Mesenchymal stem cell (in vitro differentiated cells and primary cell): Measurements from ENCODE around the gene CMPK1.

Source experiments
- DNase-seq: peaks from one replicate; pipeline ENCODE4 v3.0.0-alpha.2; 2013
- H2AFZ ChIP-seq: one replicate; pipeline ENCODE4 v1.6.1; 2013; ENCODE audit warnings: low read depth, mild to moderate bottlenecking, control low read depth, inconsistent platforms, low read length, moderate library complexity
- H2AK5ac ChIP-seq: 2 replicates; pipeline ENCODE4 v1.6.1; 2013; ENCODE audit warnings: low read length, moderate library complexity, mild to moderate bottlenecking, inconsistent platforms; ENCODE audit not compliant: severe bottlenecking
- H2BK120ac ChIP-seq: one replicate; pipeline ENCODE4 v1.6.1; 2013; ENCODE audit warnings: low read depth, mild to moderate bottlenecking, inconsistent platforms, low read length, moderate library complexity
- H2BK12ac ChIP-seq, 2 experiments: one replicate each; pipeline ENCODE4 v1.6.1; 2013; ENCODE audit warnings: inconsistent platforms in 2 of 2, low read length in 2 of 2, mild to moderate bottlenecking in 2 of 2, moderate library complexity in 2 of 2, control low read depth in 1 of 2
- H2BK15ac ChIP-seq: one replicate; pipeline ENCODE4 v1.6.1; 2013; ENCODE audit warnings: mild to moderate bottlenecking, low read depth, inconsistent platforms; ENCODE audit not compliant: poor library complexity, severe bottlenecking
- H2BK5ac ChIP-seq: 2 replicates; pipeline ENCODE4 v1.6.1; 2013; ENCODE audit warnings: low read depth, mild to moderate bottlenecking, low read length, control low read depth, inconsistent platforms; ENCODE audit not compliant: poor library complexity, severe bottlenecking
- H3K14ac ChIP-seq, 2 experiments: one replicate each; pipeline ENCODE4 v1.6.1; 2013; ENCODE audit warnings: inconsistent platforms in 2 of 2, low read length in 2 of 2, control low read depth in 1 of 2, mild to moderate bottlenecking in 1 of 2, moderate library complexity in 1 of 2
- H3K18ac ChIP-seq, 2 experiments: one replicate each; pipeline ENCODE4 v1.6.1; 2013; ENCODE audit warnings: inconsistent platforms in 2 of 2, low read length in 2 of 2, control low read depth in 1 of 2, low read depth in 1 of 2, mild to moderate bottlenecking in 1 of 2
- H3K23ac ChIP-seq, 2 experiments: one replicate each; pipeline ENCODE4 v1.6.1; 2013; ENCODE audit warnings: inconsistent platforms in 2 of 2, low read length in 2 of 2, mild to moderate bottlenecking in 2 of 2, moderate library complexity in 2 of 2, control low read depth in 1 of 2
- H3K27ac ChIP-seq: 2 replicates; pipeline ENCODE4 v1.5.1; 2013; ENCODE audit warnings: mild to moderate bottlenecking, moderate library complexity, low read length, control low read depth, inconsistent platforms; ENCODE audit not compliant: poor library complexity, severe bottlenecking
- H3K27me3 ChIP-seq, 2 experiments: 2 replicates each; pipeline versions ENCODE4 v1.6.1 to v1.7.0; 2013; ENCODE audit warnings: low read length in 2 of 2, mild to moderate bottlenecking in 2 of 2, moderate library complexity in 2 of 2, control low read depth in 1 of 2, inconsistent platforms in 1 of 2; ENCODE audit not compliant: control insufficient read depth in 1 of 2, insufficient read depth in 1 of 2
- H3K36me3 ChIP-seq, 2 experiments: 2 replicates each; pipeline versions ENCODE4 v1.6.1 to v1.7.0; 2013; ENCODE audit warnings: low read length in 2 of 2, control low read depth in 1 of 2, inconsistent platforms in 1 of 2, low read depth in 1 of 2, mild to moderate bottlenecking in 1 of 2; ENCODE audit not compliant: insufficient read depth in 2 of 2, control insufficient read depth in 1 of 2
- H3K4ac ChIP-seq, 2 experiments: one replicate each; pipeline ENCODE4 v1.6.1; 2013; ENCODE audit warnings: inconsistent platforms in 2 of 2, low read length in 2 of 2, mild to moderate bottlenecking in 2 of 2, moderate library complexity in 2 of 2, control low read depth in 1 of 2, low read depth in 1 of 2
- H3K4me1 ChIP-seq: 2 replicates; pipeline ENCODE4 v1.6.1; 2013; ENCODE audit warnings: low read depth, low read length, control low read depth; ENCODE audit not compliant: control insufficient read depth, insufficient read depth
- H3K4me2 ChIP-seq: 2 replicates; pipeline ENCODE4 v1.6.1; 2013; ENCODE audit warnings: low read length, mild to moderate bottlenecking, inconsistent platforms; ENCODE audit not compliant: poor library complexity, severe bottlenecking
- H3K4me3 ChIP-seq, 2 experiments: 2 replicates each; pipeline versions ENCODE4 v1.5.1 to v1.7.0; 2013; ENCODE audit warnings: low read length in 2 of 2, mild to moderate bottlenecking in 2 of 2, control low read depth in 1 of 2, low read depth in 1 of 2; ENCODE audit not compliant: insufficient read depth in 1 of 2
- H3K79me1 ChIP-seq: replicated peaks from 2 replicates; pipeline ENCODE4 v1.6.1; 2013; ENCODE audit warnings: mild to moderate bottlenecking, control low read depth, low read length, inconsistent platforms; ENCODE audit not compliant: poor library complexity, severe bottlenecking
- H3K9ac ChIP-seq: 2 replicates; pipeline ENCODE4 v1.7.0; 2013; ENCODE audit warnings: mild to moderate bottlenecking, low read length, moderate library complexity
- H3K9me3 ChIP-seq: 2 replicates; pipeline ENCODE4 v1.7.0; 2013; ENCODE audit warnings: mild to moderate bottlenecking, low read length; ENCODE audit not compliant: control insufficient read depth
- H4K8ac ChIP-seq: one replicate; pipeline ENCODE4 v1.6.1; 2013; ENCODE audit warnings: inconsistent platforms, mild to moderate bottlenecking, low read length, moderate library complexity
- H4K91ac ChIP-seq: one replicate; pipeline ENCODE4 v1.6.1; 2013; ENCODE audit warnings: mild to moderate bottlenecking, low read length, inconsistent platforms
- WGBS: methylation state at CpG from one replicate; pipeline ENCODE4 v1.1.7; 2013; ENCODE audit warnings: mixed read lengths; 5-methylcytosine and 5-hydroxymethylcytosine counted together

Gene CMPK1

DNA sequence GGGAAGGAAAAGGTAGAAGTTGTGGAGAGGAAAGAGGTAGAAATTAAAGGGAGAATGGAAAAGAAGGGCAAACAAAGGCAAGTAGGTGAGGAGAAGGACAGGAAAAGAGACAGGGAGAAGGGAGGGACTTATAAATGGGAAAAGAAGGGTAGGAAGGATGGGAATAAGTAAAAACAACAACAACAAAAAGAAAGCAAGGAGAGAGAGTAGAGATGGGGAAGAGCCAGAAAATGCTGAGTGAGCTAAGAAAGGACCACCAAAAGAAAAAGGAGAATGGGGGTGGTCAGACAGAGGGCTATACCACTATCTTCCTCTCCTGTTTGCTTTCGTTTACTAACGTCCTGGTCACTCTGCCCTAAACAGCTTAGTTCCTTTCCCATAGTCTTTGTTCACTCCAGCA lies 1.7 kb upstream of the CMPK1 start:
- peaks cover 9% of the 10 kb centered on the region for H3K79me1 ChIP-seq
- no peak overlapping the region for H3K4ac ChIP-seq
- peak overlapping the region in 1 of 2 experiments; percentile 96 for H3K4me3 ChIP-seq
- no peak overlapping the region for H2AK5ac ChIP-seq
- H2BK12ac ChIP-seq: no peak overlapping the region
- H3K23ac ChIP-seq: no peak overlapping the region
- H3K4me1 ChIP-seq: peaks cover 12% of the 10 kb centered on the region
- peaks cover 0 to 3% of the 10 kb centered on the region in 2 experiments for H3K36me3 ChIP-seq
- H3K9ac ChIP-seq: no peak overlapping the region
- no peak overlapping the region for H3K14ac ChIP-seq
- WGBS: 90% methylated on average over 2 of the region's 2 CpGs
- no peak overlapping the region for H2BK5ac ChIP-seq
- no peak overlapping the region for H4K91ac ChIP-seq
- H3K27me3 ChIP-seq: no peaks in the 10 kb centered on the region
- no peak for DNase-seq
- H3K9me3 ChIP-seq: no peaks in the 10 kb centered on the region
- no peak overlapping the region for H2BK15ac ChIP-seq
- H3K4me2 ChIP-seq: no peak overlapping the region
- no peak overlapping the region for H4K8ac ChIP-seq
- H3K27ac ChIP-seq: no peak overlapping the region
- H2AFZ ChIP-seq: no peak overlapping the region
- no peak overlapping the region for H2BK120ac ChIP-seq
- no peak overlapping the region for H3K18ac ChIP-seq

DNA sequence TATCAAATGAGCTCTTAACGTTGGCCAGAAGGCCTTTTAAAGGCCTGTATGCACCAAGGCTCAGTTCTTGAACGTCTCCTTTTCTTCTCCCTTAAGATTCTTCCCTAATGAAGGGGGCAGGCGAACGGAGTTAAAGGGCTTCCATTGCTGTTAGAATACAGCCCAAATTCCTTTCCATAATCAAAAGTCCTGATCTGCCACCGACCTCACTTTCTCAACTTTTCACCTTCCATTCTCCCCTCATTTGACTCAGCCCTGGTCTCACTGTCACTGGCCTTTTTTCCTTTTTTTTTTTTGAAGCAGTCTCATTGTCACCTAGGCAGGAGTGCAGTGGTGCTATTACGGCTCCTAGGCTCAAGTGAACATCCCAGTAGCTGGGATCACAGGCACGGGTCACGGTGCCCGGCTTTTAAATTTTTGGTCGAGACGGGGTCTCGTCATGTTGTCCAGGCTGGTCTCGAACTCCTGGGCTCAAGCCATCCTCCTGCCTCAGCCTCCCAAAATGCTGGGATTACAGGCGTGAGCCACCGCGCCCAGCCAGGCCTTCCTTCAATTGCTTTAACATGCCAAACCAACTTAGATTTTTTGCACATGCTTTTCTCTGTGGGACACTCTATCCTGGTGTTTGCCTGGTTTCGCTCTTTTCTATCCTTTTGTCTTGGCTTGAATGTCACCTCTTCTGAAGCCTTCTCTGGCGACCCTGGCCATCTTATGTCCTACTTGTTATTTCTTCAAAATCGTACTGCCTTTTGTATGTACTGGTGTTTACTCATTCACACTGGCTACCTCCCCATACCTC lies 612 bp upstream of the CMPK1 start:
- peak overlapping the region in 1 of 2 experiments; percentile 47 for H2BK12ac ChIP-seq
- peaks cover 0 to 3% of the 10 kb centered on the region in 2 experiments for H3K36me3 ChIP-seq
- peak overlapping the region; percentile 46 for H2AFZ ChIP-seq
- no peaks in the 10 kb centered on the region for H3K9me3 ChIP-seq
- H3K4me1 ChIP-seq: peaks cover 12% of the 10 kb centered on the region
- no peak overlapping the region for H2BK5ac ChIP-seq
- no peaks in the 10 kb centered on the region for H3K27me3 ChIP-seq
- H3K14ac ChIP-seq: no peak overlapping the region
- H4K91ac ChIP-seq: no peak overlapping the region
- no peak overlapping the region for H3K23ac ChIP-seq
- peak overlapping the region in 1 of 2 experiments; percentile 22 for H3K4ac ChIP-seq
- peak overlapping the region; percentile 96 to 97 for H3K4me3 ChIP-seq
- peak overlapping the region; percentile 80 for H3K27ac ChIP-seq
- peak overlapping the region; percentile 99 for H3K9ac ChIP-seq
- H2AK5ac ChIP-seq: no peak overlapping the region
- peak overlapping the region; percentile 28 to 98 for H3K18ac ChIP-seq
- H2BK15ac ChIP-seq: no peak overlapping the region
- peak overlapping the region; percentile 76 for H3K4me2 ChIP-seq
- H4K8ac ChIP-seq: peak overlapping the region; percentile 35
- WGBS: 61% methylated on average over 19 of the region's 19 CpGs
- H3K79me1 ChIP-seq: peaks cover 9% of the 10 kb centered on the region
- no peak overlapping the region for H2BK120ac ChIP-seq
- DNase-seq: no peak

DNA sequence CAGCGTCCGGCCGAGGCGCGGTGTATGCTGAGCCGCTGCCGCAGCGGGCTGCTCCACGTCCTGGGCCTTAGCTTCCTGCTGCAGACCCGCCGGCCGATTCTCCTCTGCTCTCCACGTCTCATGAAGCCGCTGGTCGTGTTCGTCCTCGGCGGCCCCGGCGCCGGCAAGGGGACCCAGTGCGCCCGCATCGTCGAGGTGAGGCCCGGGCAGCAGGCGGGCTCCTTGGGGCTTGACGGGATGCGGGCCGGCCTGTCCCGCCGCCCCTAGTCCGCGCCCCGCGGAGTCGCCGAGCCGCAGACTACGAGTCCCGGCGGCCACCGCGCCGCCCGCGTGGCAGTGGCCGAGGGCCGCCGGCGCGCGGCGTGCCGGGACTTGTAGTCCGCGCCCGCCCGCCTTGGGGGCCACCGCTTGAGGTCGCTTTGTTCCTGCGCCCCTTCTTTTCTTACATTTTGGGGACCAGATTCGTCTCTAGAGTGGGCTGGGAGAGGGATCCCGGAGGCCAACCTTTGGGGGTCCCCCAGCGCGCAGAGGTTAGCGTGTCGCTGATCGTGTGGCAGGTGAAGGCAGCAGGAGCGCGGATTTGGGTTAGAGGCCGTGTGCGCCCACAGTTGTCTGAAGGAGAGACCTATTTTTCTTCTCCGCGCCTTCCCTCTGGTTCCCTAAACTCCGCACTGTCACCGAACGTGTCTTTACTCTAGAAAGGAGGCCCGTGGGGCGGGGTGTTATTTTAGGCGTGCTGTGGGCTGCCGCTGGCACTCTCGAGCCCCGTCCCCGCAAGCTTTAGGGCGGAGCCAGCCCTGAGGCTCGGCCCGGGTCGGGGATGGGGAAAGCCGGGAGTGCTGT lies 553 bp downstream of the CMPK1 start:
- peak overlapping the region in 1 of 2 experiments; percentile 54 for H2BK12ac ChIP-seq
- peaks cover 0 to 4% of the 10 kb centered on the region in 2 experiments for H3K36me3 ChIP-seq
- no peak overlapping the region for H2AK5ac ChIP-seq
- under 1% methylated on average over 55 of the region's 90 CpGs for WGBS
- peak overlapping the region; percentile 97 to 98 for H3K18ac ChIP-seq
- peak overlapping the region; percentile 73 for H3K4me2 ChIP-seq
- peaks cover 9% of the 10 kb centered on the region for H3K79me1 ChIP-seq
- no peaks in the 10 kb centered on the region for H3K27me3 ChIP-seq
- peak overlapping the region; percentile 96 to 97 for H3K4me3 ChIP-seq
- peak; percentile 88 for DNase-seq
- peak overlapping the region; percentile 96 to 99 for H3K4ac ChIP-seq
- peak overlapping the region in 1 of 2 experiments; percentile 89 for H3K23ac ChIP-seq
- peak overlapping the region; percentile 92 for H2BK15ac ChIP-seq
- peak overlapping the region; percentile 94 for H3K27ac ChIP-seq
- peak overlapping the region; percentile 90 for H2BK120ac ChIP-seq
- H3K4me1 ChIP-seq: peaks cover 12% of the 10 kb centered on the region
- peak overlapping the region; percentile 97 for H2BK5ac ChIP-seq
- H3K9ac ChIP-seq: peak overlapping the region; percentile 99
- H2AFZ ChIP-seq: peak overlapping the region; percentile 99
- peak overlapping the region; percentile 96 for H4K8ac ChIP-seq
- H3K9me3 ChIP-seq: no peaks in the 10 kb centered on the region
- H4K91ac ChIP-seq: peak overlapping the region; percentile 92
- H3K14ac ChIP-seq: peak overlapping the region; percentile 79 to 98
